Neural cell (in vitro differentiated cells): ENCODE results near the gene RPL37.

Experiments used
- CTCF ChIP-seq: fragments of 450-650 bp; IDR thresholded peaks from 2 replicates; pipeline ENCODE4 v1.5.1; 2014; ENCODE audit warnings: antibody characterized with exemption, mild to moderate bottlenecking, moderate library complexity; ENCODE audit not compliant: poor library complexity, severe bottlenecking
- EZH2 ChIP-seq: fragments of 200-600, 300-800 bp; shearing (Covaris generic), sonication (generic); IDR thresholded peaks from 2 replicates; pipeline ENCODE4 v1.6.1; 2014; ENCODE audit warnings: antibody characterized with exemption, low read length, borderline replicate concordance, mild to moderate bottlenecking; ENCODE audit not compliant: insufficient read depth, poor library complexity, severe bottlenecking
- MXI1 ChIP-seq: fragments of 450-650 bp; conservative IDR thresholded peaks from 2 replicates; pipeline ENCODE4 v1.6.1; 2014; ENCODE audit warnings: antibody characterized with exemption, mild to moderate bottlenecking; ENCODE audit not compliant: poor library complexity, severe bottlenecking
- POLR2AphosphoS5 ChIP-seq: IDR thresholded peaks from 2 replicates; pipeline ENCODE4 v1.6.1; 2012
- RAD21 ChIP-seq: fragments of 450-650 bp; conservative IDR thresholded peaks from 2 replicates; pipeline ENCODE4 v1.6.1; 2014; ENCODE audit warnings: antibody characterized with exemption, mild to moderate bottlenecking, moderate library complexity
- REST ChIP-seq: IDR thresholded peaks from 2 replicates; pipeline ENCODE4 v1.6.1; 2012; ENCODE audit warnings: borderline replicate concordance
- TAF1 ChIP-seq: IDR thresholded peaks from 2 replicates; pipeline ENCODE4 v1.6.1; 2012; ENCODE audit warnings: low read depth

DNA sequence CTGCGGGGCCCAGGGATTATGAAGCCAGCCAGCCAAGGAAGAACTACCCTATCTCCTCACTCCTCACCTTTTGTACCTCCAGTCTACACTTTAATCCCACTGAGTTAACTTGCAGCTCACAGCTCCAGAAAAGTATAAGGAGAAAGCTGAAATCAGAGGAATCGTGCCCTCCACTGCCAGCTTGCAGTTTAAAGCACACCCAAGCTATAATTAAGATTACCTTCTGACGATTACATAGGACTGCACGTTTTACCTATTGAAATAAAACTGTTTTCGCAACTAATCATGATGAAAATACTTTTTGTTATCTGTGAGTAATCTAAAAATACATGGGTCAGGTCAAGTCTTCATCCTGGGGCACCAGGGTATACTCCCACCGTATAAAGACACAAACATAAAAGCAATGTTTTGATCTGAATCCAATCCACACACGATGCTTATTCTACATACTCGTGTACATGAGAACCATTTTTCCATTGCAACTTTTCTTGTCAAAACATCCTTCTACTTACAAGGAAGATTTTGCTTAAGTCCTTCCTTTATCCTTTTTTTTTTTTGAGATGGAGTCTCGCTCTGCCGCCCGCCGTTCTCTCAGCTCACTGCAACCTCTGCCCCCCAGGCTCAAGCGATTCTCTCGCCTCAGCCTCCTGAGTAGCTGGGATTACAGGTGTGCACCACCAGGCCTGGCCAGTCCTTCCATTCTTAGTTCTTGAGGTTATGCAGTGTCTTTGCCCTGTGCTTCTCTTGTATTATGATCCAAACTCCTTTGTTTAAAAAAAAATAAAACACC, 7.6 kb downstream of the RPL37 start:
- TF ChIP-seq CTCF (no peak), RAD21 (no peak), REST (no peak), TAF1 (no peak), MXI1 (no peak), POLR2AphosphoS5 (no peak), EZH2 (no peak)
